A673 (cell line): ENCODE results near the gene PVR. TPM values are rescaled to one million over a fixed set of nuclear protein-coding genes. Genes with fewer than 3 reads are reported as not detected.
A peak's percentile ranks its signal among the peaks of the same experiment; 100 is the strongest.

Source experiments
- BruUV-seq: library from RNA; stranded (reverse); fragments of 400-500 nt; replicated peaks from 2 replicates; lab custom pipeline; 2021; lab: Mats Ljungman, UMichigan
- CTCF ChIA-PET: fragments of 300-600 bp; sonication (Branson Sonifier 250); formaldehyde crosslinking; loops from one replicate; lab custom pipeline; 2022; ENCODE audit warnings: antibody characterized with exemption; lab: Charles Lee
- POLR2A ChIA-PET: fragments of 300-600 bp; sonication (Branson Sonifier 250); formaldehyde crosslinking; loops from one replicate; lab custom pipeline; 2022; ENCODE audit warnings: antibody characterized with exemption; ENCODE audit not compliant: low non-redundant PET; lab: Charles Lee
- DNase-seq: peaks from one replicate; pipeline ENCODE4 v3.0.0-alpha.2; 2015; ENCODE audit warnings: low spot score
- H3K27ac ChIP-seq: fragments of 200-600 bp; sonication (generic); 2 replicates; pipeline ENCODE4 v1.5.1; 2016; ENCODE audit warnings: mixed run types, low read depth, mild to moderate bottlenecking, mixed read lengths, antibody characterized with exemption, low read length; ENCODE audit not compliant: poor library complexity, severe bottlenecking
- H3K27me3 ChIP-seq: fragments of 200-600 bp; sonication (generic); replicated peaks from 2 replicates; pipeline ENCODE4 v1.6.1; 2017; ENCODE audit warnings: mixed run types, low read depth, mild to moderate bottlenecking, mixed read lengths, antibody characterized with exemption, low read length; ENCODE audit not compliant: insufficient read depth, poor library complexity
- H3K36me3 ChIP-seq: fragments of 200-600 bp; sonication (generic); 2 replicates; pipeline ENCODE4 v1.6.1; 2016; ENCODE audit warnings: mixed run types, mild to moderate bottlenecking, mixed read lengths, antibody characterized with exemption, low read length; ENCODE audit not compliant: insufficient read depth, poor library complexity, severe bottlenecking
- H3K4me1 ChIP-seq: fragments of 200-600 bp; sonication (generic); 2 replicates; pipeline ENCODE4 v1.6.1; 2017; ENCODE audit warnings: mixed run types, mild to moderate bottlenecking, mixed read lengths, antibody characterized with exemption, low read length; ENCODE audit not compliant: insufficient read depth, poor library complexity, severe bottlenecking
- H3K4me3 ChIP-seq: fragments of 200-600 bp; sonication (generic); 2 replicates; pipeline ENCODE4 v1.5.1; 2016; ENCODE audit warnings: low read depth, mixed run types, mild to moderate bottlenecking, mixed read lengths, low read length; ENCODE audit not compliant: poor library complexity, severe bottlenecking
- H3K9me3 ChIP-seq: fragments of 200-600 bp; sonication (generic); 2 replicates; pipeline ENCODE4 v1.6.1; 2016; ENCODE audit warnings: mixed run types, low read depth, mild to moderate bottlenecking, mixed read lengths, antibody characterized with exemption, low read length; ENCODE audit not compliant: poor library complexity, severe bottlenecking
- CTCF ChIP-seq: fragments of 300-800, 200-600 bp; sonication (generic); conservative IDR thresholded peaks from 2 replicates; pipeline ENCODE4 v1.5.1; 2017; ENCODE audit warnings: low read depth, mild to moderate bottlenecking, antibody characterized with exemption, low read length, moderate library complexity, mixed read lengths
- EZH2 ChIP-seq: fragments of 200-600 bp; sonication (generic); IDR thresholded peaks from 2 replicates; pipeline ENCODE4 v1.6.1; 2017; ENCODE audit warnings: borderline replicate concordance, low read depth, mild to moderate bottlenecking, mixed read lengths, antibody characterized with exemption, low read length; ENCODE audit not compliant: poor library complexity, severe bottlenecking
- intact Hi-C: fragments of 100-400 bp; cut with micrococcal nuclease; formaldehyde crosslinking; loops from one replicate; pipeline ENCODE4 v1.10.0; 2022; ENCODE audit not compliant: unreplicated experiment
- total RNA-seq: library from RNA; stranded (reverse); gene quantifications from 2 replicates; pipeline ENCODE4 v1.2.3, GENCODE V29; 2021

Gene PVR
- total RNA-seq, 1 experiment from 2014 or later, result 29.5 TPM

- Histone ChIP-seq H3K27ac (no peak overlapping the region), H3K36me3 (no peaks in the 10 kb centered on the region), H3K9me3 (no peaks in the 10 kb centered on the region), H3K4me3 (no peak overlapping the region), H3K4me1 (peaks cover 7% of the 10 kb centered on the region), H3K27me3 (no peaks in the 10 kb centered on the region)
- CTCF ChIA-PET, result no interaction called here
- DNase-seq, result no peak
- POLR2A ChIA-PET, result no interaction called here
- intact Hi-C loops, result no loop called here
- TF ChIP-seq CTCF, result no peak
- TF ChIP-seq EZH2, result no peak
- no TSS peak for BruUV-seq
Observed at GRCh38 chr19:44673510-44673909, 29.8 kb downstream of the PVR start.

GRCh38 chr19:44675521-44675920, 31.8 kb downstream of the PVR start:
- ChIA-PET CTCF (interaction anchor here (0.6 kb wide), 1 partner anchor 119 kb away, joined by 3 read pairs; no protein-coding TSS in a partner anchor), POLR2A (no interaction called here)
- no peak overlapping the region for H3K27ac ChIP-seq
- TF ChIP-seq CTCF, result no peak
- TF ChIP-seq EZH2, result no peak
- DNase-seq, result no peak
- H3K27me3 ChIP-seq, result no peaks in the 10 kb centered on the region
- intact Hi-C loops, result no loop called here
- H3K4me1 ChIP-seq, result peaks cover 7% of the 10 kb centered on the region
- BruUV-seq, result no TSS peak
- no peaks in the 10 kb centered on the region for H3K36me3 ChIP-seq
- no peaks in the 10 kb centered on the region for H3K9me3 ChIP-seq
- no peak overlapping the region for H3K4me3 ChIP-seq

- Histone ChIP-seq H3K4me1 (peaks cover 7% of the 10 kb centered on the region), H3K4me3 (peak overlapping the region; percentile 21), H3K27ac (peak overlapping the region; percentile 70), H3K9me3 (no peaks in the 10 kb centered on the region), H3K36me3 (no peaks in the 10 kb centered on the region), H3K27me3 (no peaks in the 10 kb centered on the region)
- BruUV-seq, result TSS peak; percentile 88
- TF ChIP-seq CTCF (no peak), EZH2 (no peak)
- peak; percentile 85 for DNase-seq
- POLR2A ChIA-PET, result no interaction called here
- CTCF ChIA-PET, result no interaction called here
- intact Hi-C loops, result no loop called here
Observed at GRCh38 chr19:44677019-44677811, 33.5 kb downstream of the PVR start.
